ENCODE measurements around the gene SMIM44. TPM values are rescaled to one million over a fixed set of nuclear protein-coding genes. Genes with fewer than 3 reads are reported as not detected.

Gene SMIM44
- total RNA-seq, 1 experiment from 2014 or later = not detected

GRCh38 chr19:3481241-3482090, 1.8 kb downstream of the SMIM44 start:
- H3K9me3 ChIP-seq (ENCODE audit: insufficient read depth, low read depth) = no peaks in the 10 kb centered on the region
- H3K79me2 ChIP-seq (ENCODE audit: low read depth) = no peaks in the 10 kb centered on the region
- no peaks in the 10 kb centered on the region for H3K9me2 ChIP-seq (ENCODE audit: insufficient read depth)
- H3F3A ChIP-seq (ENCODE audit: insufficient read depth, low read depth) = peaks cover 5% of the 10 kb centered on the region; the same call in 1 of the 2 replicates
- peaks cover 5% of the 10 kb centered on the region; the same call in 1 of the 2 replicates for H3K4me1 ChIP-seq (replicated peaks; ENCODE audit: insufficient read depth)
- ChIA-PET POLR2A (ENCODE audit: unreplicated experiment) (no interaction called here), CTCF (no interaction called here)
- peak; percentile 46 to 56 for DNase-seq
- H3K36me3 ChIP-seq (ENCODE audit: low read depth) = no peaks in the 10 kb centered on the region
- no peaks in the 10 kb centered on the region for H4K20me1 ChIP-seq (ENCODE audit: insufficient read depth)
- H3K4me3 ChIP-seq = no peak overlapping the region
- no peak overlapping the region for H3K27ac ChIP-seq
- H3K27me3 ChIP-seq (ENCODE audit: insufficient read depth, low read depth) = no peaks in the 10 kb centered on the region
- H2AFZ ChIP-seq = no peak overlapping the region
- TF ChIP-seq CTCF (conservative IDR thresholded peaks at IDR 0.05) = no peak
- TF ChIP-seq EZH2 (IDR thresholded peaks at IDR 0.05; ENCODE audit: low read depth) = no peak
- BruUV-seq (replicated peaks) = no TSS peak
- H3K4me2 ChIP-seq = peak overlapping the region; percentile 26; the same call in 1 of the 2 replicates
- intact Hi-C loops (cut with micrococcal nuclease; ENCODE audit: unreplicated experiment) = no loop called here

- no peaks in the 10 kb centered on the region for H4K20me1 ChIP-seq (ENCODE audit: insufficient read depth)
- CTCF ChIA-PET = no interaction called here
- no peaks in the 10 kb centered on the region for H3K9me2 ChIP-seq (ENCODE audit: insufficient read depth)
- no TSS peak for BruUV-seq (replicated peaks)
- no peaks in the 10 kb centered on the region for H3K9me3 ChIP-seq (ENCODE audit: insufficient read depth, low read depth)
- H3K27me3 ChIP-seq (ENCODE audit: insufficient read depth, low read depth) = no peaks in the 10 kb centered on the region
- no peak for DNase-seq
- TF ChIP-seq EZH2 (IDR thresholded peaks at IDR 0.05; ENCODE audit: low read depth) (no peak), CTCF (conservative IDR thresholded peaks at IDR 0.05) (no peak)
- no peak within 1 kb of the TSS for H3K27ac ChIP-seq
- H3K36me3 ChIP-seq (ENCODE audit: low read depth) = no peaks in the 10 kb centered on the region
- H3K4me3 ChIP-seq = no peak within 1 kb of the TSS
- 0 out of 2 replicates have a peak within 1 kb of the TSS, but pooled peaks have one; percentile 26 for H3K4me2 ChIP-seq
- H3F3A ChIP-seq (ENCODE audit: insufficient read depth, low read depth) = peaks cover 5% of the 10 kb centered on the region; the same call in 1 of the 2 replicates
- POLR2A ChIA-PET (ENCODE audit: unreplicated experiment) = no interaction called here
- H3K4me1 ChIP-seq (replicated peaks; ENCODE audit: insufficient read depth) = peaks cover 5% of the 10 kb centered on the region; the same call in 1 of the 2 replicates
- H3K79me2 ChIP-seq (ENCODE audit: low read depth) = no peaks in the 10 kb centered on the region
- intact Hi-C loops (cut with micrococcal nuclease; ENCODE audit: unreplicated experiment) = no loop called here
- no peak within 1 kb of the TSS for H2AFZ ChIP-seq
Measured at GRCh38 chr19:3480383-3481091, 2.7 kb downstream of the SMIM44 start, which contains the start of gene SMIM24. SMIM24 (minus strand) TSS chr19:3480525; CDS start chr19:3480463, 62 bp downstream.

GRCh38 chr19:3479834-3480215, 3.4 kb downstream of the SMIM44 start:
- H3K79me2 ChIP-seq (ENCODE audit: low read depth) = no peaks in the 10 kb centered on the region
- H3F3A ChIP-seq (ENCODE audit: insufficient read depth, low read depth) = peaks cover 5% of the 10 kb centered on the region; the same call in 1 of the 2 replicates
- no peak overlapping the region for H3K4me3 ChIP-seq
- ChIA-PET CTCF (no interaction called here), POLR2A (ENCODE audit: unreplicated experiment) (no interaction called here)
- no TSS peak for BruUV-seq (replicated peaks)
- DNase-seq = no peak
- intact Hi-C loops (cut with micrococcal nuclease; ENCODE audit: unreplicated experiment) = no loop called here
- peaks cover 5% of the 10 kb centered on the region; the same call in 1 of the 2 replicates for H3K4me1 ChIP-seq (replicated peaks; ENCODE audit: insufficient read depth)
- no peaks in the 10 kb centered on the region for H3K9me2 ChIP-seq (ENCODE audit: insufficient read depth)
- H3K27me3 ChIP-seq (ENCODE audit: insufficient read depth, low read depth) = no peaks in the 10 kb centered on the region
- no peak overlapping the region for H3K4me2 ChIP-seq
- no peaks in the 10 kb centered on the region for H3K9me3 ChIP-seq (ENCODE audit: insufficient read depth, low read depth)
- TF ChIP-seq EZH2 (IDR thresholded peaks at IDR 0.05; ENCODE audit: low read depth) = no peak
- no peak for TF ChIP-seq CTCF (conservative IDR thresholded peaks at IDR 0.05)
- H3K36me3 ChIP-seq (ENCODE audit: low read depth) = no peaks in the 10 kb centered on the region
- no peak overlapping the region for H2AFZ ChIP-seq
- H4K20me1 ChIP-seq (ENCODE audit: insufficient read depth) = no peaks in the 10 kb centered on the region
- no peak overlapping the region for H3K27ac ChIP-seq

All from PC-9 (cell line).